ENCODE results near the gene CSNK1E. TPM values are rescaled to one million over a fixed set of nuclear protein-coding genes. Genes with fewer than 3 reads are reported as not detected.

Gene CSNK1E
- total and polyA plus RNA-seq, 2 of the 4 experiments (the other 2 are of a cell fraction), result 116 to 276 TPM

GRCh38 chr22:38264322-38264843 lies 52.9 kb downstream of the CSNK1E start:
- Histone ChIP-seq H3K27ac (ENCODE audit: insufficient read depth, low read length) (no peak overlapping the region), H2AK9ac (replicated peaks; ENCODE audit: low read depth, low read length, poor library complexity) (no peak overlapping the region), H4K20me1 (ENCODE audit: insufficient read depth, low read length) (peaks cover 96% of the 10 kb centered on the region), H3K9me3 (ENCODE audit: control insufficient read depth, insufficient read depth, low read length) (no peaks in the 10 kb centered on the region), H3K36me3 (ENCODE audit: control insufficient read depth, insufficient read depth, low read length) (peaks cover 8% of the 10 kb centered on the region), H4K5ac (ENCODE audit: low read depth, low read length) (no peak overlapping the region), H3K9me1 (ENCODE audit: insufficient read depth, low read length) (peaks cover 49% of the 10 kb centered on the region), H4K8ac (ENCODE audit: low read depth in 2 of 2, low read length in 2 of 2) (no peak overlapping the region), H3K4me2 (ENCODE audit: low read depth, low read length) (no peak overlapping the region), H3K79me1 (ENCODE audit: low read depth in 1 of 2, low read length in 2 of 2) (peaks cover 6 to 94% of the 10 kb centered on the region in 2 experiments; a peak in 3 of 4 replicates), H3K56ac (ENCODE audit: extremely low read depth, insufficient read depth, low read length) (no peak overlapping the region), H3K14ac (replicated peaks; ENCODE audit: low read depth, low read length) (no peak overlapping the region), H2BK15ac (ENCODE audit: low read depth, low read length) (no peak overlapping the region), H2BK120ac (ENCODE audit: low read depth, low read length) (no peak overlapping the region), H3K4ac (ENCODE audit: low read depth, low read length) (no peak overlapping the region), H3K23ac (ENCODE audit: low read depth, low read length) (no peak overlapping the region), H3K9ac (ENCODE audit: low read depth, low read length) (no peak overlapping the region), H2AK5ac (ENCODE audit: low read depth, low read length) (no peak overlapping the region; the same call in 1 of the 2 replicates), H2BK20ac (ENCODE audit: low read depth, low read length) (no peak overlapping the region), H3K27me3 (ENCODE audit: control insufficient read depth, insufficient read depth, low read length) (no peaks in the 10 kb centered on the region), H2AFZ (replicated peaks; ENCODE audit: low read length, poor library complexity) (no peak overlapping the region), H3K4me1 (ENCODE audit: control insufficient read depth, insufficient read depth, low read length) (peaks cover 24% of the 10 kb centered on the region), H3K4me3 (ENCODE audit: insufficient read depth, low read depth, low read length) (no peak overlapping the region), H4K91ac (ENCODE audit: insufficient read depth, low read depth, low read length) (no peak overlapping the region), H2BK5ac (ENCODE audit: low read depth, low read length, poor library complexity, severe bottlenecking) (no peak overlapping the region), H3K18ac (ENCODE audit: low read depth, low read length) (no peak overlapping the region)
- DNase-seq (no peak), ATAC-seq (ENCODE audit: low read depth) (no peak)
- dilution Hi-C loops (cut with HindIII; ENCODE audit: low sequenced_read_pairs, unreplicated experiment) (no loop called here), in situ Hi-C loops (cut with MboI; ENCODE audit: low sequenced_read_pairs) (no loop called here), intact Hi-C loops (cut with micrococcal nuclease) (no loop called here)
- no TSS peak for BruUV-seq (replicated peaks)
- no CpG with 5 or more reads among the region's 6 CpGs for WGBS, 2 experiments (ENCODE audit: extremely low coverage in 2 of 2, insufficient read length in 1 of 2)
- TF ChIP-seq MXI1 (IDR thresholded peaks at IDR 0.05; ENCODE audit: borderline replicate concordance, low read depth, low read length) (no peak), BHLHE40 (IDR thresholded peaks at IDR 0.05; ENCODE audit: low read depth, low read length) (no peak), RFX5 (IDR thresholded peaks at IDR 0.05; ENCODE audit: low read depth, low read length) (no peak), FOS (IDR thresholded peaks at IDR 0.05; ENCODE audit: low read depth, low read length) (no peak), ELK1 (IDR thresholded peaks at IDR 0.05; ENCODE audit: borderline replicate concordance, low read depth, low read length) (no peak), CEBPB (IDR thresholded peaks at IDR 0.05; ENCODE audit: low read depth, low read length) (no peak), RCOR1 (IDR thresholded peaks at IDR 0.05; ENCODE audit: insufficient replicate concordance, low read length) (no peak)
- TF ChIP-seq, protein P1, sequence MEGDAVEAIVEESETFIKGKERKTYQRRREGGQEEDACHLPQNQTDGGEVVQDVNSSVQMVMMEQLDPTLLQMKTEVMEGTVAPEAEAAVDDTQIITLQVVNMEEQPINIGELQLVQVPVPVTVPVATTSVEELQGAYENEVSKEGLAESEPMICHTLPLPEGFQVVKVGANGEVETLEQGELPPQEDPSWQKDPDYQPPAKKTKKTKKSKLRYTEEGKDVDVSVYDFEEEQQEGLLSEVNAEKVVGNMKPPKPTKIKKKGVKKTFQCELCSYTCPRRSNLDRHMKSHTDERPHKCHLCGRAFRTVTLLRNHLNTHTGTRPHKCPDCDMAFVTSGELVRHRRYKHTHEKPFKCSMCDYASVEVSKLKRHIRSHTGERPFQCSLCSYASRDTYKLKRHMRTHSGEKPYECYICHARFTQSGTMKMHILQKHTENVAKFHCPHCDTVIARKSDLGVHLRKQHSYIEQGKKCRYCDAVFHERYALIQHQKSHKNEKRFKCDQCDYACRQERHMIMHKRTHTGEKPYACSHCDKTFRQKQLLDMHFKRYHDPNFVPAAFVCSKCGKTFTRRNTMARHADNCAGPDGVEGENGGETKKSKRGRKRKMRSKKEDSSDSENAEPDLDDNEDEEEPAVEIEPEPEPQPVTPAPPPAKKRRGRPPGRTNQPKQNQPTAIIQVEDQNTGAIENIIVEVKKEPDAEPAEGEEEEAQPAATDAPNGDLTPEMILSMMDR (conservative IDR thresholded peaks at IDR 0.05; ENCODE audit: low read depth, low read length), result no peak
- POLR2A ChIA-PET (ENCODE audit: unreplicated experiment), result no interaction called here
- CTCF ChIA-PET, result no interaction called here

All from IMR-90 (cell line).